Mesendoderm (in vitro differentiated cells): ENCODE results near the gene SECISBP2.
"Not testable (repeated sequence)": the region's sequence is repeated elsewhere in the genome, so short reads cannot be mapped to it uniquely, and the experiment has no call there.

Experiments
- DNase-seq: peaks from one replicate; pipeline ENCODE4 v3.0.0; 2013
- H2AK5ac ChIP-seq: 2 replicates; pipeline ENCODE4 v1.6.1; 2013; ENCODE audit warnings: low read length, inconsistent platforms
- H2BK120ac ChIP-seq: 2 replicates; pipeline ENCODE4 v1.6.1; 2013; ENCODE audit warnings: low read depth, mild to moderate bottlenecking, low read length, moderate library complexity, mixed read lengths
- H2BK15ac ChIP-seq: replicated peaks from 2 replicates; pipeline ENCODE4 v1.6.1; 2013; ENCODE audit warnings: low read depth, mild to moderate bottlenecking, moderate library complexity
- H2BK5ac ChIP-seq: 2 replicates; pipeline ENCODE4 v1.6.1; 2013; ENCODE audit warnings: low read length, inconsistent platforms
- H3K18ac ChIP-seq: 2 replicates; pipeline ENCODE4 v1.6.1; 2013; ENCODE audit warnings: mild to moderate bottlenecking, low read length, mixed read lengths
- H3K23ac ChIP-seq: one replicate; pipeline ENCODE4 v1.6.1; 2013; ENCODE audit warnings: low read length
- H3K27ac ChIP-seq: 2 replicates; pipeline ENCODE4 v1.5.1; 2013; ENCODE audit warnings: low read depth, mild to moderate bottlenecking, inconsistent platforms, low read length, moderate library complexity
- H3K27me3 ChIP-seq: 2 replicates; pipeline ENCODE4 v1.6.1; 2013; ENCODE audit warnings: low read length, control low read depth, mild to moderate bottlenecking, inconsistent platforms; ENCODE audit not compliant: insufficient read depth, poor library complexity
- H3K36me3 ChIP-seq: 2 replicates; pipeline ENCODE4 v1.6.1; 2013; ENCODE audit warnings: low read length, inconsistent platforms; ENCODE audit not compliant: control insufficient read depth, insufficient read depth
- H3K4ac ChIP-seq: one replicate; pipeline ENCODE4 v1.6.1; 2013; ENCODE audit warnings: low read depth, mild to moderate bottlenecking, low read length, moderate library complexity
- H3K4me1 ChIP-seq: 2 replicates; pipeline ENCODE4 v1.6.1; 2013; ENCODE audit warnings: low read depth, low read length, inconsistent platforms; ENCODE audit not compliant: control insufficient read depth
- H3K4me2 ChIP-seq: 2 replicates; pipeline ENCODE4 v1.6.1; 2013; ENCODE audit warnings: low read length
- H3K4me3 ChIP-seq: 2 replicates; pipeline ENCODE4 v1.5.1; 2013; ENCODE audit warnings: mild to moderate bottlenecking, low read length
- H3K56ac ChIP-seq: one replicate; pipeline ENCODE4 v1.6.1; 2013; ENCODE audit warnings: low read length
- H3K79me1 ChIP-seq: 2 replicates; pipeline ENCODE4 v1.6.1; 2013; ENCODE audit warnings: low read length, inconsistent platforms
- H3K79me2 ChIP-seq: 2 replicates; pipeline ENCODE4 v1.6.1; 2013; ENCODE audit warnings: mild to moderate bottlenecking, low read length; ENCODE audit not compliant: control insufficient read depth, insufficient read depth
- H3K9ac ChIP-seq: 2 replicates; pipeline ENCODE4 v1.6.1; 2013; ENCODE audit warnings: low read length, inconsistent platforms
- H4K5ac ChIP-seq: one replicate; pipeline ENCODE4 v1.6.1; 2013; ENCODE audit warnings: low read length
- H4K8ac ChIP-seq: one replicate; pipeline ENCODE4 v1.6.1; 2013; ENCODE audit warnings: low read depth, mild to moderate bottlenecking, control low read depth, low read length, moderate library complexity
- WGBS: extraction: QIAGEN DNeasy Blood & Tissue Kit; methylation state at CpG from one replicate; pipeline ENCODE4 v1.1.7; 2013; ENCODE audit warnings: low lambda C conversion rate, missing lambda C conversion rate; ENCODE audit not compliant: insufficient coverage; ENCODE audit errors: extremely low coverage; 5-methylcytosine and 5-hydroxymethylcytosine counted together

Gene SECISBP2

GRCh38 chr9:89277454-89277853 is 40.8 kb upstream of the SECISBP2 start:
- no peaks in the 10 kb centered on the region for H3K79me2 ChIP-seq
- H3K4me3 ChIP-seq: no peak overlapping the region
- H3K36me3 ChIP-seq: no peaks in the 10 kb centered on the region
- no peak overlapping the region for H3K23ac ChIP-seq
- H3K4me1 ChIP-seq: no peaks in the 10 kb centered on the region
- no peak overlapping the region for H4K5ac ChIP-seq
- no peak overlapping the region for H2AK5ac ChIP-seq
- no peak overlapping the region for H2BK5ac ChIP-seq
- H3K4me2 ChIP-seq: no peak overlapping the region
- no peak overlapping the region for H3K27ac ChIP-seq
- H3K9ac ChIP-seq: no peak overlapping the region
- no peak overlapping the region for H2BK15ac ChIP-seq
- no peak overlapping the region for H3K56ac ChIP-seq
- no peaks in the 10 kb centered on the region for H3K79me1 ChIP-seq
- DNase-seq: no peak
- H4K8ac ChIP-seq: no peak overlapping the region
- H3K4ac ChIP-seq: no peak overlapping the region
- no peak overlapping the region for H2BK120ac ChIP-seq
- no peak overlapping the region for H3K18ac ChIP-seq
- H3K27me3 ChIP-seq: no peaks in the 10 kb centered on the region

GRCh38 chr9:89278551-89278950 is 39.7 kb upstream of the SECISBP2 start:
- WGBS: no CpG with 5 or more reads among the region's 2 CpGs

GRCh38 chr9:89278997-89279739 is 39.1 kb upstream of the SECISBP2 start:
- no peaks in the 10 kb centered on the region for H3K27me3 ChIP-seq
- H3K4me2 ChIP-seq: no peak overlapping the region
- no peak overlapping the region for H2AK5ac ChIP-seq
- H3K23ac ChIP-seq: no peak overlapping the region
- H3K4me3 ChIP-seq: no peak overlapping the region
- no peaks in the 10 kb centered on the region for H3K79me2 ChIP-seq
- H3K36me3 ChIP-seq: no peaks in the 10 kb centered on the region
- H3K18ac ChIP-seq: no peak overlapping the region
- no peak overlapping the region for H3K27ac ChIP-seq
- peak; percentile 69 for DNase-seq
- H3K79me1 ChIP-seq: no peaks in the 10 kb centered on the region
- H3K4me1 ChIP-seq: no peaks in the 10 kb centered on the region
- no peak overlapping the region for H2BK15ac ChIP-seq
- H2BK5ac ChIP-seq: no peak overlapping the region
- H4K5ac ChIP-seq: no peak overlapping the region
- H3K9ac ChIP-seq: no peak overlapping the region
- no peak overlapping the region for H4K8ac ChIP-seq
- WGBS: no CpG with 5 or more reads among the region's 5 CpGs
- H3K56ac ChIP-seq: no peak overlapping the region
- H3K4ac ChIP-seq: no peak overlapping the region
- H2BK120ac ChIP-seq: no peak overlapping the region

More at GRCh38 chr9:89278551-89278950, 39.7 kb upstream of the SECISBP2 start:
- Histone ChIP-seq H3K4me3 (no peak overlapping the region), H3K79me1 (no peaks in the 10 kb centered on the region), H3K79me2 (no peaks in the 10 kb centered on the region), H3K4ac (no peak overlapping the region), H3K23ac (no peak overlapping the region), H4K5ac (no peak overlapping the region), H3K27ac (no peak overlapping the region), H3K36me3 (no peaks in the 10 kb centered on the region), H3K18ac (no peak overlapping the region), H2BK15ac (no peak overlapping the region), H3K56ac (no peak overlapping the region), H2BK5ac (no peak overlapping the region), H4K8ac (no peak overlapping the region), H2AK5ac (no peak overlapping the region), H3K4me2 (no peak overlapping the region), H3K9ac (no peak overlapping the region), H3K27me3 (no peaks in the 10 kb centered on the region), H2BK120ac (no peak overlapping the region), H3K4me1 (no peaks in the 10 kb centered on the region)
- no peak for DNase-seq

- no CpG with 5 or more reads among the region's 2 CpGs for WGBS
- Histone ChIP-seq H2BK5ac (no peak overlapping the region), H3K56ac (no peak overlapping the region), H3K27me3 (no peaks in the 10 kb centered on the region), H3K79me2 (no peaks in the 10 kb centered on the region), H3K4me1 (no peaks in the 10 kb centered on the region), H3K79me1 (no peaks in the 10 kb centered on the region), H3K9ac (no peak overlapping the region), H3K18ac (no peak overlapping the region), H2AK5ac (no peak overlapping the region), H4K8ac (no peak overlapping the region), H2BK15ac (no peak overlapping the region), H3K27ac (no peak overlapping the region), H3K4me2 (no peak overlapping the region), H3K4me3 (no peak overlapping the region), H4K5ac (no peak overlapping the region), H3K23ac (no peak overlapping the region), H3K4ac (no peak overlapping the region), H2BK120ac (no peak overlapping the region), H3K36me3 (no peaks in the 10 kb centered on the region)
- DNase-seq: no peak
Measured at GRCh38 chr9:89281106-89281505, 37.2 kb upstream of the SECISBP2 start.

- not testable (repeated sequence) for H3K18ac ChIP-seq, H3K27me3 ChIP-seq, H3K27ac ChIP-seq, DNase-seq, H2AK5ac ChIP-seq, H4K8ac ChIP-seq, H3K4me1 ChIP-seq, H4K5ac ChIP-seq, H3K56ac ChIP-seq, H3K4me2 ChIP-seq, H3K4me3 ChIP-seq, H3K4ac ChIP-seq, H2BK15ac ChIP-seq, H3K36me3 ChIP-seq, H3K9ac ChIP-seq, H2BK120ac ChIP-seq, H2BK5ac ChIP-seq, H3K23ac ChIP-seq, H3K79me2 ChIP-seq, H3K79me1 ChIP-seq
- WGBS: no CpG with 5 or more reads among the region's 42 CpGs
Measured at GRCh38 chr9:89282248-89282968, 35.9 kb upstream of the SECISBP2 start.
